HepG2 (cell line): ENCODE results near the gene TMEM125. TPM values are rescaled to one million over a fixed set of nuclear protein-coding genes. Genes with fewer than 3 reads are reported as not detected.

ENCODE experiments used
- GATA4 ChIP-seq: sonication (generic); IDR thresholded peaks from 2 replicates; pipeline ENCODE4 v1.6.1; 2016; ENCODE audit warnings: antibody characterized with exemption, low read depth, borderline replicate concordance
- PHF20 ChIP-seq: sonication (generic); formaldehyde crosslinking; IDR thresholded peaks from 2 replicates; pipeline ENCODE4 v1.5.0; 2020; ENCODE audit warnings: mild to moderate bottlenecking, missing genetic modification reagents
- SMAD9 ChIP-seq: sonication (generic); formaldehyde crosslinking; IDR thresholded peaks from 2 replicates; pipeline ENCODE4 v1.5.1; 2020; ENCODE audit warnings: mild to moderate bottlenecking, missing genetic modification reagents
- ZNF318 ChIP-seq: sonication (generic); formaldehyde crosslinking; IDR thresholded peaks from 2 replicates; pipeline ENCODE4 v1.4.0; 2020; ENCODE audit warnings: mild to moderate bottlenecking, missing genetic modification reagents
- ZNF556 ChIP-seq: sonication (generic); formaldehyde crosslinking; IDR thresholded peaks from 2 replicates; pipeline ENCODE4 v1.4.0; 2020; ENCODE audit warnings: mild to moderate bottlenecking, missing genetic modification reagents, borderline replicate concordance
- ZNF720 ChIP-seq: sonication (generic); formaldehyde crosslinking; IDR thresholded peaks from 2 replicates; pipeline ENCODE4 v1.4.0; 2020; ENCODE audit warnings: missing genetic modification reagents
- polyA plus RNA-seq, 8 experiments: library from polyadenylated mRNA; depleted of rRNA in 3 of 8; stranded (reverse) in 7 of 8; unstranded in 1 of 8; fragments of >200 nt; fragmentation: Illumina TruSeq in 4 of 8; extraction: Trizol in 4 of 8; gene quantifications; 2 replicates each; pipeline versions ENCODE4 v1.2.1 to v1.2.3, GENCODE V29; 2011 to 2016; ENCODE audit warnings: low read depth in 4 of 8, missing spikeins in 1 of 8, mixed read lengths in 1 of 8; ENCODE audit not compliant: insufficient read depth in 1 of 8
- total RNA-seq, 5 experiments: library from RNA; depleted of rRNA; stranded (reverse); fragments of >200 nt; fragmentation: Illumina TruSeq; extraction: Trizol; gene quantifications; 2 replicates each; pipeline ENCODE4 v1.2.3, GENCODE V29; 2016; ENCODE audit warnings: low read depth in 1 of 5
- TF ChIP-seq, protein P1 (sequence below): sonication (generic); formaldehyde crosslinking; IDR thresholded peaks from 2 replicates; pipeline ENCODE4 v1.4.0; 2020; ENCODE audit warnings: missing genetic modification reagents

The TMEM125 gene
- total and polyA plus RNA-seq, 2 of the 13 experiments (the other 11 are each of a cell fraction or from before 2014, with no cell fraction given) = 0.03 TPM; not detected in 1

GRCh38 chr1:43305461-43305860 is 35.7 kb downstream of the TMEM125 start (continued):
- TF ChIP-seq ZNF318 (no peak), PHF20 (CRISPR knock-in tag) (no peak), ZNF720 (CRISPR knock-in tag) (no peak), SMAD9 (CRISPR knock-in tag) (no peak), GATA4 (no peak), ZNF556 (CRISPR knock-in tag) (no peak)
- TF ChIP-seq, protein P1, sequence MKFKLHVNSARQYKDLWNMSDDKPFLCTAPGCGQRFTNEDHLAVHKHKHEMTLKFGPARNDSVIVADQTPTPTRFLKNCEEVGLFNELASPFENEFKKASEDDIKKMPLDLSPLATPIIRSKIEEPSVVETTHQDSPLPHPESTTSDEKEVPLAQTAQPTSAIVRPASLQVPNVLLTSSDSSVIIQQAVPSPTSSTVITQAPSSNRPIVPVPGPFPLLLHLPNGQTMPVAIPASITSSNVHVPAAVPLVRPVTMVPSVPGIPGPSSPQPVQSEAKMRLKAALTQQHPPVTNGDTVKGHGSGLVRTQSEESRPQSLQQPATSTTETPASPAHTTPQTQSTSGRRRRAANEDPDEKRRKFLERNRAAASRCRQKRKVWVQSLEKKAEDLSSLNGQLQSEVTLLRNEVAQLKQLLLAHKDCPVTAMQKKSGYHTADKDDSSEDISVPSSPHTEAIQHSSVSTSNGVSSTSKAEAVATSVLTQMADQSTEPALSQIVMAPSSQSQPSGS (CRISPR knock-in tag) = no peak
- TF ChIP-seq, all 625 proteins: peak for 0
